Astrocyte of the hippocampus (primary cell): ENCODE results near the gene OLIG2.

ENCODE experiments used
- DNase-seq: peaks from one replicate; pipeline ENCODE4 v3.0.0; 2011; ENCODE audit warnings: low read depth, low spot score

OLIG2 gene

GRCh38 chr21:33025489-33026442, at the start of gene OLIG2:
Gene OLIG2, plus strand, starts transcription at chr21:33025935. Its CDS starts 928 bp downstream, at chr21:33026863.
- DNase-seq: peak; percentile 67

GRCh38 chr21:32976791-32977190, 48.9 kb upstream of the OLIG2 start:
- no peak for DNase-seq

GRCh38 chr21:32977216-32977615, 48.5 kb upstream of the OLIG2 start:
- no peak for DNase-seq

GRCh38 chr21:32978331-32979270, 47.1 kb upstream of the OLIG2 start:
- DNase-seq: no peak

GRCh38 chr21:32979598-32980268, 46.0 kb upstream of the OLIG2 start:
- no peak for DNase-seq

GRCh38 chr21:32981096-32981495, 44.6 kb upstream of the OLIG2 start:
- no peak for DNase-seq

- no peak for DNase-seq
These were observed 35.1 kb upstream of the OLIG2 start for GRCh38 chr21:32990666-32991065.

GRCh38 chr21:32991361-32991760, 34.4 kb upstream of the OLIG2 start:
- no peak for DNase-seq

GRCh38 chr21:32993894-32994293, 31.8 kb upstream of the OLIG2 start:
- DNase-seq: no peak

- peak; percentile 37 for DNase-seq
These were observed 31.4 kb upstream of the OLIG2 start for GRCh38 chr21:32994305-32994704.

- DNase-seq: no peak
These were observed 18.0 kb upstream of the OLIG2 start for GRCh38 chr21:33007747-33008146.

- DNase-seq: no peak
These were observed 17.2 kb upstream of the OLIG2 start for GRCh38 chr21:33008333-33009051.

- DNase-seq: no peak
These were observed 14.8 kb upstream of the OLIG2 start for GRCh38 chr21:33010931-33011330.

- DNase-seq: peak; percentile 82
These were observed 14.3 kb upstream of the OLIG2 start for GRCh38 chr21:33011462-33011861.

GRCh38 chr21:33013626-33014025, 12.1 kb upstream of the OLIG2 start:
- no peak for DNase-seq

GRCh38 chr21:33014331-33014730, 11.4 kb upstream of the OLIG2 start:
- no peak for DNase-seq

GRCh38 chr21:33015096-33015495, 10.6 kb upstream of the OLIG2 start:
- no peak for DNase-seq

GRCh38 chr21:33015756-33016155, 10.0 kb upstream of the OLIG2 start:
- no peak for DNase-seq

GRCh38 chr21:33018707-33019465, 6.8 kb upstream of the OLIG2 start:
- no peak for DNase-seq

- no peak for DNase-seq
These were observed 6.2 kb upstream of the OLIG2 start for GRCh38 chr21:33019516-33019884.
